Fibroblast of pulmonary artery (primary cell): Measurements from ENCODE around the gene ELF2.

ENCODE experiments used
- DNase-seq: peaks from one replicate; pipeline ENCODE4 v3.0.0-alpha.2; 2010; ENCODE audit warnings: low read depth
- H3K4me3 ChIP-seq: replicated peaks from 2 replicates; pipeline ENCODE4 v1.5.1; 2011; ENCODE audit warnings: low read depth, mild to moderate bottlenecking, control low read depth, low read length, moderate library complexity
- CTCF ChIP-seq: IDR thresholded peaks from 2 replicates; pipeline ENCODE4 v1.5.1; 2011; ENCODE audit warnings: mild to moderate bottlenecking, control low read depth, low read length, inconsistent platforms; ENCODE audit errors: missing control alignments

Gene ELF2

GRCh38 chr4:139054791-139055505 is 122.1 kb downstream of the ELF2 start:
- no peak for TF ChIP-seq CTCF
- H3K4me3 ChIP-seq = no peak overlapping the region
- DNase-seq = peak; percentile 36

GRCh38 chr4:139053909-139054308 is 123.1 kb downstream of the ELF2 start:
- H3K4me3 ChIP-seq = no peak overlapping the region
- no peak for DNase-seq
- TF ChIP-seq CTCF = no peak

GRCh38 chr4:139050446-139050845 is 126.6 kb downstream of the ELF2 start:
- DNase-seq = peak; percentile 42
- no peak for TF ChIP-seq CTCF
- H3K4me3 ChIP-seq = no peak overlapping the region

GRCh38 chr4:139048026-139048425 is 129.0 kb downstream of the ELF2 start:
- H3K4me3 ChIP-seq = no peak overlapping the region
- TF ChIP-seq CTCF = no peak

GRCh38 chr4:139044291-139044690 is 132.7 kb downstream of the ELF2 start:
- no peak overlapping the region for H3K4me3 ChIP-seq
- no peak for TF ChIP-seq CTCF
- peak; percentile 19 for DNase-seq

More at GRCh38 chr4:139048026-139048425, 129.0 kb downstream of the ELF2 start:
- DNase-seq = no peak

- no peak for DNase-seq
- no peak overlapping the region for H3K4me3 ChIP-seq
- TF ChIP-seq CTCF = no peak
These were observed 134.0 kb downstream of the ELF2 start for GRCh38 chr4:139042981-139043460.
